Measurements from ENCODE around the gene TINCR.

DNA sequence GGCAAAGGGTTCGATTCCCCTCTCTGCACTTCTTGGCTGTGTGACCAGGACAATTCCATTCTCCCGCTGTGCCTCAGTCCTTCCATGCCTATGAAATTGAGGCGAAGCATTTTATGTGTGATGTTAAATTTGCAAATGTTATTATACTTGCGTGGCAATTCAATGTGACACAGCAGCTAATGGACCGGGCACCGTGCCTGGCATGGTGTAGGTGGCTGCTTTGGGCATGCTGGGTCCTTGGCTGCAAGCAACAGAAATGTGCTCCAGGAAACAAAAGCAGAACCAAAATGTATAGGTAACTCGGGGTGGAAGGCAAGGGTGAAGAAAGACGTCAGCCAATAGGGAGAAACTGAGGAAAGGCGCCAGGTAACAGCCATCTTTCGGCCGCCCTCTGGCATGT is 37.1 kb downstream of the TINCR start:
- no peak for TF ChIP-seq CTCF (IDR thresholded peaks at IDR 0.05; ENCODE audit: insufficient read depth, low read length, poor library complexity, severe bottlenecking)
- no peak for TF ChIP-seq EZH2phosphoT487 (conservative IDR thresholded peaks at IDR 0.05; ENCODE audit: low read length)

All from SU-DHL-6 (cell line).